Measurements from ENCODE around the gene NUDT17.
"Not testable (repeated sequence)": the region's sequence is repeated elsewhere in the genome, so short reads cannot be mapped to it uniquely, and the experiment has no call there.

The NUDT17 gene, protein sequence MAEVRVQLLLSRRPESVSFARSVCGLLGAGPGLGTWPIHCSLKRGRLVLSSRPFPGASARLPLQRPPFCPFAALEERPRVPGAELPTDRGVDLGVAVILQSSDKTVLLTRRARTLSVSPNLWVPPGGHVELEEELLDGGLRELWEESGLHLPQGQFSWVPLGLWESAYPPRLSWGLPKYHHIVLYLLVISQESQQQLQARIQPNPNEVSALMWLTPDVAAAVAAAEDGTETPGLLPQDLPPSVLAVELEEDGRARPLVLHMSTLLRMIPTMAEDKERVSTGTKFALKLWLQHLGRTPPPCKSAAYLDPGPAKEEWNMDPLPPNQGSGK

DNA sequence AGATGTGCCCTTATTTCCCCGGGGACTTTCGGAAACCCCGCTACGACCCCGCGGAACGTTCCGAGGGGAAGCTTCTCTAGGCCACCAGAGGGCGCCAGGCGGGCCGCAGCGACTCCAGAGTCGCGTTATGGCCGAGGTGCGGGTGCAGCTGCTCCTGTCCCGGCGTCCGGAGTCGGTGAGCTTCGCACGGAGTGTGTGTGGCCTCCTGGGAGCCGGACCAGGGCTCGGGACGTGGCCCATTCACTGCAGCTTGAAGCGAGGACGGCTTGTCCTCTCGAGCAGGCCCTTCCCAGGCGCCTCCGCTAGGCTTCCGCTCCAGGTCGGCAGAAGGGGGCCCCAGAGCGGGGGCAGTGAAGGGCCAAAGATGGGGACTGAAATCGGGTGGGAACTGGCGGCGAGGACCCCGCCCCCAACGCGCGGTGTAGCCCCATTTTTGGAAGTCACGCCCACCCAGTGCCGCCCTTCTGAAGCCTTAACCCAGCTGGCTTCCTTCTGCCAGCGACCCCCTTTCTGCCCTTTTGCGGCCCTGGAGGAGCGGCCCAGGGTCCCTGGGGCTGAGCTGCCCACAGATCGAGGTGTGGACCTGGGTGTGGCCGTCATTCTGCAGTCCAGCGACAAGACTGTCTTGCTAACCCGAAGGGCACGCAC is at the start of gene NUDT17:
Gene NUDT17 (plus strand): TSS at position 117 of the 648 bp plus-strand sequence. CDS start 11 bp downstream, at position 128.
- peak; percentile 71 for DNase-seq (ENCODE audit: low spot score)

DNA sequence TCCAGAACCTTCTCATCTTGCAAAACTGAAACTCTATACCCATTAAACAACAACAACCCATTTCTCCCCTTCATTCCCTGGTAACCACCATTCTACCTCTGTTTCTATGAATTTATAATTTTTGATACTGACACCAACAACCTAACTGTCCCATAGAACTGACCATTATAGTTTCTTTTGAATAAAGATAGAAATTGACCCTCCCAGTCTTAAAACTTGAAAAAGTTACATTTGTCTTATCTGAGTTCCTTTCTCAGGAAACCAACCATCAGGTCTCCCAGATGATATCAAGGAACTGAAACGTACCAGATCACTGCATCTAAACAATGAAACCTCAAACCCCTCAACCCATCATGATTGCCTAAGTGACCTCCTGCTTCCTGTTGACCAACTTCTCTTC is 48.7 kb upstream of the NUDT17 start:
- DNase-seq (ENCODE audit: low spot score) = no peak

DNA sequence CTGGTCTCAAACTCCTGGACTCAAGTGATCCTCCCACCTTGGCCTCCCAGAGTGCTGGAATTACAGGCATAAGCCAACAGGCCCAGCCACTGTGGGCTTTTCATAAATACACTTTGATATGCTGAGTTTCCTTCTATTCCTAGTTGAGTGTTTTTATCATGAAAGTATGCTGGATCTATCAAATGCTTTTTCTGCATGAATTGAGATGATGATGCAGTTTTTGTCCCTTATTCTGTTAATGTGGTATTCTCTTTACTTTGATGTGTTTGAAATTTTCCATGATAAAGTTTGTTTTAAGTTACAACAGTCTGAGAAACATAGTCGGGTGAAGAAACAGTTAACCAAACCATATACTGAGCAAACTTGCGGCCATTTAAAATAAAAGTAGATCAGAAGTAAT is 45.6 kb upstream of the NUDT17 start:
- no peak for DNase-seq (ENCODE audit: low spot score)

- no peak for DNase-seq (ENCODE audit: low spot score)
These were observed 41.0 kb upstream of the NUDT17 start for GRCh38 chr1:145804235-145805045.

GRCh38 chr1:145805057-145805456 is 40.4 kb upstream of the NUDT17 start:
- no peak for DNase-seq (ENCODE audit: low spot score)

- DNase-seq (ENCODE audit: low spot score) = no peak
These were observed 39.0 kb upstream of the NUDT17 start for GRCh38 chr1:145806408-145806807.

GRCh38 chr1:145806844-145807243 is 38.6 kb upstream of the NUDT17 start:
- no peak for DNase-seq (ENCODE audit: low spot score)

- DNase-seq (ENCODE audit: low spot score) = not testable (repeated sequence)
These were observed 32.2 kb upstream of the NUDT17 start for GRCh38 chr1:145812977-145813810.

- not testable (repeated sequence) for DNase-seq (ENCODE audit: low spot score)
These were observed 27.3 kb upstream of the NUDT17 start for GRCh38 chr1:145818095-145818494.

DNA sequence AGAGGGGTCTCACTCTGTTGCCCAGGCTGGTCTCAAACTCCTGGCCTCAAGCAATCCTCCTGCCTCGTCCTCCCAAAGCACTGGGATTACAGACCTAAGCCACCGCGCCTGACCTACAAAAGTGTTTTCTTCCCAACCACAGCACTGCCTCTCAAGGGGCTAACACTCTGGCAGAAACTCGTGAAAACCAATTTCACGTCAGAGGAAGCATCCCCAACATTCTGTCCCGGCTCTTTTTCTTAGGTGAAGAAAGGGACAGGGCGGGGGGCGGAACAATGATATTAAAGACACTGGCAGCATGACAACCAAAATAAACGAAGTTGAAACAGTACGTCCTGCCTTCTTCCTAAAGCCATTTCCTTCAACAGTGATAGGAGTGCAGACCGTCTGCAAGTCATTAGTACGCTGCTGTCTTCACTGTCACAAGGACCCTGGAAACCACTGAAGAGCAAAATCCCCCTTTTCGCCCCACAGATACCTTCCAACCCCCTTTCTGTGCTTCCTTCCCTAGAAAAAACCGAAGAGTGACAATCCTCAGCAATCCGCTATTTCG is 22.6 kb upstream of the NUDT17 start:
- DNase-seq (ENCODE audit: low spot score) = not testable (repeated sequence)

- peak; percentile 89 for DNase-seq (ENCODE audit: low spot score)
These were observed 21.6 kb upstream of the NUDT17 start, which contains the start of the genes POLR3C and RNF115 for GRCh38 chr1:145823565-145824498. Gene POLR3C, plus strand, starts transcription at chr1:145824200. Its CDS starts 1,577 bp downstream, at chr1:145825777. Gene RNF115, minus strand, starts transcription at chr1:145824095. Its CDS starts 222 bp downstream, at chr1:145823873.

- DNase-seq (ENCODE audit: low spot score) = peak; percentile 4
These were observed 21.0 kb upstream of the NUDT17 start for GRCh38 chr1:145824499-145824842.

GRCh38 chr1:145826030-145826429 is 19.4 kb upstream of the NUDT17 start:
- DNase-seq (ENCODE audit: low spot score) = no peak

DNA sequence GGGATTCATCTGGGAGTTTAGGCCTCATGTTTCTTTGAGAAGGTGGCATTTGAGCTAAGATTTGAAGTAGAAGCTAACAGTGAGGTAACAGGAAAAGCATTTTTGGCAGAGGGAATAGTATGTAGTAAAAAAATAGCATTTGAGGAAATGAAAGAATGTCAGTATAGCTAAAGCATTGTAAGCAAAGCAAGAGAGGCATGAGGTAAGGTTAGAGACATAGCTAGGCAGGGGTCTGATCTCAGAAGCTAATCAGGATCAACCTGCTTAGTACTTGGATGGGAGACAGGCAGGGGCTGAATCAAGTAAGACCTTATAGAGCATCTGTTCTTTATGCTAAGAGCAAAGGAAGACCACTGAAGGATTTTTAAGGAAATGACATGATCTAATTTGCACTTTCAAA is 17.5 kb upstream of the NUDT17 start:
- no peak for DNase-seq (ENCODE audit: low spot score)

- no peak for DNase-seq (ENCODE audit: low spot score)
These were observed 16.9 kb upstream of the NUDT17 start for GRCh38 chr1:145828367-145829026.

GRCh38 chr1:145830810-145831209 is 14.6 kb upstream of the NUDT17 start:
- not testable (repeated sequence) for DNase-seq (ENCODE audit: low spot score)

DNA sequence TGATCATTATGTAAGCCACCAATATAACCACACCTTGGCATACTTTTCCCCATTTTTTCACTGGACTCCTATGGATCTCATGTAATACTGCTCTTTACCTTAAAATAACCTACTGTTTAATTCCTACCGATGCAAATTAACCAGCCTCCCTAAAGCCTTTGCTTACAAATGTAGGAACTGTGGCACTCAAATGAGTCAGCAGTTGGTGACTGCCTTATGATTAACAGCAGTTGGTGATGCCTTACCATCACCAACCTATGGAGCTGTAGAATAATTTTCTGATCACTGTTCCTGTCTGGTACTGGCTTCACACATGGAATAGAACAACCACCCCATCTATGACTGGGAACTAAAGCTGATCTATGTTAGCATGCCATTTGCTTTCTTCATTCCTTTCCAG is 7.8 kb upstream of the NUDT17 start:
- DNase-seq (ENCODE audit: low spot score) = no peak

DNA sequence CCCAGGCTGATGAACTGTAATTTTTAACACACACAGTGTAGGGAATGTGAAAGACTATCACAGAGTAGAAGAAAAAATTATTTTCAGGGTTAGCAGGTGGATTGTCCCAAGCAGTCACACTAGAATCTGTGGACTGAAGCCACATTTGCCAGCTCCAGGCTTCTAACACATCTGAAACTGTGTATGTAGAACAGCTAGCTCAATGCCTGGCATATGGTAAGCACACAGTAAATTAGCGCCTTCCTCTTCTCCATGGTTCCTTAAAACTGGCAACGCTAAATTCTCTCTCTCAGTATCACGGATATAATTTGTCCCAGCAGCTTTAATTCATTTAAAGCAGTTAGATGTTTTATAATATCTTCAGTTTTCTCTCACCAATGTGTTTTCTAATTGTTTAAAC is 2.4 kb upstream of the NUDT17 start:
- no peak for DNase-seq (ENCODE audit: low spot score)

- no peak for DNase-seq (ENCODE audit: low spot score)
These were observed 301 bp upstream of the NUDT17 start for GRCh38 chr1:145845144-145845513.

DNA sequence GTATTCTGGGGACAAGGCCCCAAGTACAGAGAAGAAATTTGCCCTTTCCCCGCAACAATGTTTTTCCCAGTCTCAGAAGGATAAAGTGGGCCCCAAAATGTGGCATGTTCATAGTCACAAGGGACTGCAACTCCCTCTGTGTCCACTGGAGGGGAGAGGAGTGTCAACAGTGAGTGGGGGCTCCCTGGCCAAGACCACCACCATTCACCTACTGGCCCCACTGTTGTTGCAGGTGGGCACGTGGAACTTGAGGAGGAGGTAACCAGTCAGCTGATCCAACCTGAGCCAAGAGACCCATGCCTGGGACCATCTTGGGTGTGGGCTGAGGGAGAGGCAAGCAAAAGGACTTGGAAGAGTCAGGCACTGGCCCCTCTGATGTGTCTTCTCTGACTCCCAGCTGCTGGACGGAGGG is 777 bp downstream of the NUDT17 start:
- DNase-seq (ENCODE audit: low spot score) = peak; percentile 29
